Keratinocyte (primary cell): ENCODE measurements around the gene TCP1.

Source experiments
- CTCF ChIP-seq, 3 experiments: IDR thresholded peaks in 1 of 3; conservative IDR thresholded peaks in 1 of 3; optimal IDR thresholded peaks in 1 of 3; 2 replicates in 2 of 3; 3 replicates in 1 of 3; pipeline versions ENCODE3 to v1.5.1; 2011; ENCODE audit warnings: low read length in 3 of 3, mild to moderate bottlenecking in 3 of 3, moderate library complexity in 2 of 3, control low read depth in 1 of 3, inconsistent platforms in 1 of 3; ENCODE audit not compliant: insufficient read depth in 2 of 3; ENCODE audit errors: extremely low read depth in 1 of 3
- EZH2 ChIP-seq: IDR thresholded peaks from one replicate; pipeline ENCODE4 v1.6.1; 2012; ENCODE audit warnings: inconsistent platforms, mild to moderate bottlenecking, low read length, moderate library complexity

DNA sequence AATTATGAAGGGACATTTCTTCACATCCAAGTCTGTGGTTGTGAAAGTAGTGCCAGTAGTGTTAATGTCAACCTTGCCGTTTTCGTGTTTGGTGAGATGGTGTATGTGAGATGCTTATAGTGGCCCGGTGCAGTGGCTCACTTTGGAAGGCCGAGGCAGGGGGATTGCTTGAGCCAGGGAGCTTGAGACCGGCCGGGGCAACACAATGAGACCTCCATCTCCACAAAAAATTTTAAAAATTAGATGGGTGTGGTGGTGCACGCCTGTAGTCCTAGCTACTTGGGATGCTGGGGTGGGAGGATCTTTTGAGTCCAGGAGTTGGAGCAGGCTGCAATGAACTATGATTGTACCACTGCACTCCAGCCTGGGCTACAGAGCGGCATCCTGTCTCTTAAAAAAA lies 48.1 kb upstream of the TCP1 start:
- TF ChIP-seq CTCF (optimal IDR thresholded peaks at IDR 0.05 in 1 of 3, IDR thresholded peaks at IDR 0.05 in 1 of 3, conservative IDR thresholded peaks at IDR 0.05 in 1 of 3; ENCODE audit: extremely low read depth in 1 of 3, insufficient read depth in 2 of 3, low read length in 3 of 3) (no peak), EZH2 (no peak)
